IPS-18c (cell line): ENCODE measurements around the gene WWOX.

Experiments
- H3K4me3 ChIP-seq: 2 replicates; pipeline ENCODE4 v1.7.0; 2013; ENCODE audit warnings: low read depth, mild to moderate bottlenecking, low read length, moderate library complexity; ENCODE audit not compliant: insufficient read depth
- H3K9me3 ChIP-seq: one replicate; pipeline ENCODE4 v1.6.1; 2013; ENCODE audit warnings: mild to moderate bottlenecking, low read length, moderate library complexity; ENCODE audit not compliant: control insufficient read depth, insufficient read depth

The WWOX gene

GRCh38 chr16:78200623-78201096 is 101.2 kb downstream of the WWOX start:
- Histone ChIP-seq H3K9me3 (no peaks in the 10 kb centered on the region), H3K4me3 (no peak overlapping the region)

DNA sequence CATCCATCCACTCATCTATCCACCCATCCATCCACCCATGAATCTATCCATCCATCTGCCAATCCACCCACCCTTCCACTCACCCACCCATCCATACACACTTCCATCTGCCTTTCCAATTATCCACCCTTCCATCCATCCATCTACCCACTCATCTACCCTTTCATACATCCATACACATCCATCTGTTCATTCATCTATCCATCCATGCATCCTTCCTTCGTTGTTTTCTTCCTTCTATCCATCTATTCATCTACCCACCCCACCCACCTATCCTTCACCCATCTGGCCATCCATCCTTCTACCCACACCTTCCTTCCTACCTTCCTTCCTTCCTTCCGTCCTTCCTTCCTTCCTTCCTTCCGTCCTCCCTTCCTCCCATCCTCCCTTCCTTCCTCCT is 106.1 kb downstream of the WWOX start:
- H3K4me3 ChIP-seq = no peak overlapping the region
- H3K9me3 ChIP-seq = no peaks in the 10 kb centered on the region

DNA sequence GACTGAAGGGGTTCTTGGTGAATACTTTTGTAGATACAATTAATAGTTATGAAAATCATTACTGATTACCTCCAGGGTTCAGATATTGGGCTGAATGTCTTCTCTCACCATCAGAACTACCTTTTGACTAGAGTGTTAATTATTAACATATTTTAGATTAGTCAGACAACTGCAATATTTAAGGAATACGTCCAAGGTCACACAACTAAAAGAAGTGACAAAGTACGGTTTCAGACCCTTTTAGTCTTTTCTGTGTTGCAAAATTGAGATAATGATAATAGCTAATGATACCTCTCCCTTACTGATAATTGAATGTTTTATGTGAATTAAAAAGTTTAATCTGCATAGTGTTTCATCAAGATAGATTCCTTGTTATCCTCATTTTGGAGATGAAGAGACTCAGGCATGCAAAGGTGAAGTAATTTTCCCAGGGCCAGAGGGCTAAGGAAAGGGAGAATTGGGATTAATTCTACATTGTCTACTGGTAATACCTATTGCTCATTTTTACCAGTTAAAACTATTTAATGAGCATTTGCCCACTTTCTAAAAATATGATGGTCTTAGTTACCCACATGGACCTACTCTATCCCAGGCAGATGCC is 107.3 kb downstream of the WWOX start:
- H3K4me3 ChIP-seq = no peak overlapping the region
- H3K9me3 ChIP-seq = no peaks in the 10 kb centered on the region

- Histone ChIP-seq H3K4me3 (no peak overlapping the region), H3K9me3 (no peaks in the 10 kb centered on the region)
Measured at GRCh38 chr16:78209951-78210661, 110.7 kb downstream of the WWOX start.

- no peaks in the 10 kb centered on the region for H3K9me3 ChIP-seq
- no peak overlapping the region for H3K4me3 ChIP-seq
Measured at GRCh38 chr16:78211020-78211599, 111.7 kb downstream of the WWOX start.

- H3K9me3 ChIP-seq = no peaks in the 10 kb centered on the region
- no peak overlapping the region for H3K4me3 ChIP-seq
Measured at GRCh38 chr16:78211946-78212345, 112.5 kb downstream of the WWOX start.

DNA sequence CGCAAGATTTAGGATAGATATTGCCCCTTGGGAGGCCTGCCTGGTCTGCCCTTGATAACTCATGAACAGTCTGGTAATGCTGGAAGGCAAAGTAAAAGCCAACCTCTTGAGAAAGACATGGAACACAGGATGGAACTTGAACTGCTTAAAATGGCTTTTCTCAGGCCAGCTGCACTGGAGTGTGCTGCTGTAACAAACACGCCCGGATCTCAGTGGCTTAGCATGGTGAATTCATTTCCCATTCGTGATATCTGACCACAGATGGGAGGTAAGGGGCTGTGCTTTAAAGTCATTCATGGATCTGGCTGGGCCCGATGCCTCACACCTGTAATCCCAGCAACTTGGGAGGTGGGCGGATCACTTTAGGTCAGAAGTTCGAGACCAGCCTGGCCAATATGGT is 113.2 kb downstream of the WWOX start:
- H3K9me3 ChIP-seq = no peaks in the 10 kb centered on the region

DNA sequence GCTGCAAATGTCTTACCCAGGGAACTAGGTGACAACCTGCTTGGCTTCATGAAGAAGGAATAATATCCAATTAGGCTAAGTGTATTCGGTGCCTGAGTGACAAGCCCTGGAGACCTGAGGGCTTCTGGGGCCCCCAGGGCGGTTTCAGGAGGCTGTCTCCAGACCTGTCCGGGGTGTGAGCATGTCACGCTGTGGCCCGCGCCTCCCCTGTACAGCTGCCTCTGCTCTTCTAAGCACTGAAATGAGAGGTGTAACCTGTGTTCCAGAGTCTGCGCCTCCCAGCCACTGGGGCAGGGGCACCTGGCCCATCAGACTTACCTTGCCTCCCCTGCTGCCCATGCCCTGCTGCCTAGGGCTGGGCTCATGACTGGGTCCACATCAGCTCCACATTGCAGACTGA is 114.3 kb downstream of the WWOX start:
- Histone ChIP-seq H3K4me3 (no peak overlapping the region), H3K9me3 (no peaks in the 10 kb centered on the region)

More for the DNA sequence above, 113.2 kb downstream of the WWOX start:
- H3K4me3 ChIP-seq = no peak overlapping the region

GRCh38 chr16:78215222-78215621 is 115.8 kb downstream of the WWOX start:
- Histone ChIP-seq H3K9me3 (no peaks in the 10 kb centered on the region), H3K4me3 (no peak overlapping the region)

DNA sequence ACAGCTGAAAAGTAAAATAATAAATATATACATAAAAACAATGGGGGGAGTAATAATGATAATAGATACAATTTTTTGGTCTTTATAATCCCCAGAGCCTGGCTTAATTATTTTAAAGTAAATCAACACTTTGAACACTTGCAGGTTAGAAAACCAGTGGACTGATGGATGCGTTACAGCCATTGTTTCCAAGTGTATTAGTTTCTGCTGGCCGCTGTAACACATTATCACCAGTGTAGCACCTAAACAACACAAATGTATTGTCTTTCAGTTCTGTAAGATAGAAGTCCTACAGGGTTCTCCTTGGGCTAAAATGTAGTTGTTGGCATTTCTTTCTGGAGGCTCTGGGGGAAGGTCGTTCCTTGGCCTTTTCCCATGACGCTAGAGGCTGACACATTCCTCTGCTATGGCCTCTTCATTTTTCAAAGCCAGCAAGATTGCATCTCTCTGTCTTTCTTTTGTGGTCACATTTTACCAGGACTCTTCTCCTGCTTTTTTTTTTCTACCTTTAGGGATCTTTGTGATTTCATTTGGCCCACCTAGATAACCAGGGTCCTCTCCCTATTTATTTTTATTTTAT is 116.8 kb downstream of the WWOX start:
- H3K4me3 ChIP-seq = no peak overlapping the region
- H3K9me3 ChIP-seq = no peaks in the 10 kb centered on the region

- Histone ChIP-seq H3K9me3 (no peaks in the 10 kb centered on the region), H3K4me3 (no peak overlapping the region)
Measured at GRCh38 chr16:78217276-78217675, 117.8 kb downstream of the WWOX start.

GRCh38 chr16:78218279-78218678 is 118.8 kb downstream of the WWOX start:
- H3K9me3 ChIP-seq = no peaks in the 10 kb centered on the region

DNA sequence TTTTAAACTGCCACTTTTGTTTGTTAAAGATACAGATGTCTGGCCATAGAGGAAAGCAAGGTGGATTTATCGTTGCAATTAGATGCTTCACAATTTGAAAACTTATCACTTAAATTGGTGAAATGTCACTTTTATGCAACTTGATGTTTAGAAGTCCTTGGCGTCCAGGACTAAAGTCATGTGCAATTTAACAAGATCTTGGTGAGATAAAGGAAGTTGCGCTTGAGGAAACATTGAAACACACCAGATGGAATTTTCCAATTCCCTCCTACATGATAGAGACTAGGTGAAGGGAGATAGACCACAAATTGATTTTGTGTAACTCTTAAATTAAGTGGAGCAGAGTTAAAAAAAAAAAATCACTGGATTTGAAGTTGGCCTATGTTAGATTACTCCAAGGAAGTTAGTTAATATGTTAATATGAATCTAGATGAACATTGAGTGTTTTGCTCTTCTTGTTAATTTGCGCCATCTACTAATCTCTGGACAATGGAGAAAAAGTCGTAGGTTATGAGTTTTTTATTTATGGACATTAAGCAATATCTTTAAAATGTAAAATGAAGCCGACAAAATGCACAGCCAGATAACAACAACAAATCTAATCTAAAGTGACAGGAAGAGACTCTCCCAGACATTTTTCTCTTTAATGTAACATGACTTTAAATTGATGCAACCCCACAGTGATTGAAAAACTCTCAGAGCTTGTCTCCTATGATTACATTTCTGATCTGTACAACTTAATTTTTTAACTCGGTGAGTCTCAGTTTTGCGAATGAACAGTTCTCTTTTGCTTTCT is 119.6 kb downstream of the WWOX start:
- Histone ChIP-seq H3K9me3 (no peaks in the 10 kb centered on the region), H3K4me3 (no peak overlapping the region)

More at GRCh38 chr16:78218279-78218678, 118.8 kb downstream of the WWOX start:
- no peak overlapping the region for H3K4me3 ChIP-seq

DNA sequence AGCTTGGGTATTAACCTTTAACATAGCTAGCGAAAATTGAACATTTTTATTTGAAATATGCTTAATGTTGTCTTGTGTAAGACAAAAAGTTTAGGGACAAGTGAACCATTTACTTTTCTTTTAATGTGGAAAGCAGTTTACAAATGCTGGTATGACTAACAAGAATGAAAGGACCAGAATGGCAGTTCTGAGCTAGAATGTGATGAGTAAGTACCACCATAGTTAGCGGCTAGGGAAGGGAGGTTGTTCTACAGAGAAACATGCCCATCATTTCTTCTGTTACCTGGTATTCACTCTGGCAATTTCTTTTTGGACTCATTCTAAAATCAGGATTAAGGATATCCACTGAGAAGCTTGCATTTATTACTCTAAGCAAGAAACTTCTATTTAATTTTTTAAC is 121.1 kb downstream of the WWOX start:
- no peaks in the 10 kb centered on the region for H3K9me3 ChIP-seq
- no peak overlapping the region for H3K4me3 ChIP-seq

GRCh38 chr16:78221892-78222291 is 122.4 kb downstream of the WWOX start:
- Histone ChIP-seq H3K4me3 (no peak overlapping the region), H3K9me3 (no peaks in the 10 kb centered on the region)

DNA sequence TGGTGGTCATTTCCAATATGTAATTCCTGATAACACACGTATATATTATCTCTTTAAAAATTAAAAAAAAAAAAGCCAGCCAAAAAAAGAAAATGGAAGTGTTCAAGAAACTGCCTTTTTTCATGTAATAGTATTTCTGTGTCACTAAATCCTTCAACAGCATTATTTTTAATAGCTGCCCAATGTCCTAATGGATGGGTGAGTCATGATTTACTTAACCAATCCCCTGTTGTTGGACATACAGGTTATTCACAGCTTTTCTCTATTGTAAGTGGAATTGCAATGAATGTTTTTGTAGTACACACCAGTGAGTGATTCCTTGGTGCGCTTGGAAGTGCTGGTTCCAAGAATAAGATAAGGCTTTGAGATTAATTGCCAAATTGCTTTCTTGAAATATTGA is 124.9 kb downstream of the WWOX start:
- Histone ChIP-seq H3K9me3 (no peaks in the 10 kb centered on the region), H3K4me3 (no peak overlapping the region)

GRCh38 chr16:78225919-78226318 is 126.5 kb downstream of the WWOX start:
- no peaks in the 10 kb centered on the region for H3K9me3 ChIP-seq
- no peak overlapping the region for H3K4me3 ChIP-seq
